Activated CD4-positive, alpha-beta T cell treated with anti-CD3 and anti-CD28 coated beads, Interleukin-2, amount 10 ng/mL, durations not matched to agents 7 days and 5 days (primary cell): ENCODE data around the gene ACIN1. TPM values are rescaled to one million over a fixed set of nuclear protein-coding genes. Genes with fewer than 3 reads are reported as not detected.
"Not testable (repeated sequence)": the region's sequence is repeated elsewhere in the genome, so short reads cannot be mapped to it uniquely, and the experiment has no call there.

Experiments
- CTCF ChIA-PET: fragments of 350-600 bp; sonication (Branson Sonifier 250); formaldehyde crosslinking; loops from one replicate; lab custom pipeline; 2021; ENCODE audit warnings: antibody characterized with exemption; lab: Charles Lee
- POLR2A ChIA-PET: fragments of 350-600 bp; sonication (Branson Sonifier 250); formaldehyde crosslinking; loops from one replicate; lab custom pipeline; 2021; ENCODE audit warnings: antibody characterized with exemption; lab: Charles Lee
- DNase-seq: peaks from one replicate; pipeline ENCODE4 v3.0.0-alpha.2; 2020
- H3K27ac Mint-ChIP-seq: one replicate; pipeline ENCODE4 v1.8.0; 2021; ENCODE audit warnings: mild to moderate bottlenecking, moderate library complexity, mixed read lengths
- H3K27me3 Mint-ChIP-seq: one replicate; pipeline ENCODE4 v1.8.0; 2021; ENCODE audit warnings: mixed read lengths
- H3K36me3 Mint-ChIP-seq: one replicate; pipeline ENCODE4 v1.8.0; 2021; ENCODE audit warnings: low read depth, mixed read lengths
- H3K4me1 Mint-ChIP-seq: one replicate; pipeline ENCODE4 v1.8.0; 2021; ENCODE audit warnings: mixed read lengths
- H3K4me3 Mint-ChIP-seq: one replicate; pipeline ENCODE4 v1.8.0; 2021; ENCODE audit warnings: mild to moderate bottlenecking, moderate library complexity, mixed read lengths
- H3K9me3 Mint-ChIP-seq: one replicate; pipeline ENCODE4 v1.8.0; 2021; ENCODE audit warnings: mixed read lengths
- total RNA-seq, 2 experiments: library from RNA; stranded (reverse); gene quantifications; one replicate each; pipeline ENCODE4 v1.2.3, GENCODE V29; 2021

The ACIN1 gene
- total RNA-seq, 2 experiments from 2014 or later = 202 to 221 TPM

- Mint-ChIP-seq H3K27me3 (no peaks in the 10 kb centered on the region), H3K36me3 (no peaks in the 10 kb centered on the region), H3K4me3 (no peak overlapping the region), H3K27ac (no peak overlapping the region), H3K9me3 (no peaks in the 10 kb centered on the region), H3K4me1 (peaks cover 11% of the 10 kb centered on the region)
- ChIA-PET CTCF (interaction anchor here (0.8 to 5.5 kb wide), 3 partner anchors 8 to 56 kb away, joined by 3 to 31 read pairs (median 5); no protein-coding TSS in a partner anchor), POLR2A (no interaction called here)
- DNase-seq = no peak
These were observed 17.6 kb upstream of the ACIN1 start for GRCh38 chr14:23112359-23113178.

GRCh38 chr14:23110579-23111365 lies 15.8 kb upstream of the ACIN1 start:
- ChIA-PET CTCF (interaction anchor here (2.3 to 5.5 kb wide), 2 partner anchors 10 kb away, joined by 6 to 31 read pairs; no protein-coding TSS in a partner anchor), POLR2A (no interaction called here)
- no peak overlapping the region for H3K4me3 Mint-ChIP-seq
- no peaks in the 10 kb centered on the region for H3K36me3 Mint-ChIP-seq
- no peaks in the 10 kb centered on the region for H3K9me3 Mint-ChIP-seq
- H3K27ac Mint-ChIP-seq = no peak overlapping the region
- no peak for DNase-seq
- peaks cover 13% of the 10 kb centered on the region for H3K4me1 Mint-ChIP-seq
- H3K27me3 Mint-ChIP-seq = no peaks in the 10 kb centered on the region

GRCh38 chr14:23109769-23110168 lies 14.8 kb upstream of the ACIN1 start:
- Mint-ChIP-seq H3K4me3 (no peak overlapping the region), H3K4me1 (peaks cover 9% of the 10 kb centered on the region), H3K36me3 (no peaks in the 10 kb centered on the region), H3K27me3 (no peaks in the 10 kb centered on the region), H3K9me3 (no peaks in the 10 kb centered on the region), H3K27ac (no peak overlapping the region)
- no peak for DNase-seq
- ChIA-PET POLR2A (no interaction called here), CTCF (interaction anchor here (2.3 to 5.5 kb wide), 2 partner anchors 9 to 11 kb away, joined by 6 to 31 read pairs; no protein-coding TSS in a partner anchor)

GRCh38 chr14:23108169-23108568 lies 13.2 kb upstream of the ACIN1 start:
- H3K36me3 Mint-ChIP-seq, H3K4me3 Mint-ChIP-seq, H3K27ac Mint-ChIP-seq, H3K9me3 Mint-ChIP-seq, H3K27me3 Mint-ChIP-seq, POLR2A ChIA-PET, H3K4me1 Mint-ChIP-seq, DNase-seq: not testable (repeated sequence)
- CTCF ChIA-PET = interaction anchor here (0.7 to 5.5 kb wide), 2 partner anchors 13 to 37 kb away, joined by 4 to 31 read pairs; no protein-coding TSS in a partner anchor

- H3K36me3 Mint-ChIP-seq, CTCF ChIA-PET, H3K9me3 Mint-ChIP-seq, H3K4me1 Mint-ChIP-seq, H3K4me3 Mint-ChIP-seq, H3K27ac Mint-ChIP-seq, H3K27me3 Mint-ChIP-seq, POLR2A ChIA-PET, DNase-seq: not testable (repeated sequence)
These were observed 12.7 kb upstream of the ACIN1 start for GRCh38 chr14:23107620-23108019.

GRCh38 chr14:23106747-23107045 lies 11.8 kb upstream of the ACIN1 start:
- ChIA-PET POLR2A (no interaction called here), CTCF (no interaction called here)
- H3K4me3 Mint-ChIP-seq = no peak overlapping the region
- peaks cover 2% of the 10 kb centered on the region for H3K4me1 Mint-ChIP-seq
- no peaks in the 10 kb centered on the region for H3K27me3 Mint-ChIP-seq
- H3K9me3 Mint-ChIP-seq = no peaks in the 10 kb centered on the region
- no peak overlapping the region for H3K27ac Mint-ChIP-seq
- DNase-seq = no peak
- no peaks in the 10 kb centered on the region for H3K36me3 Mint-ChIP-seq

- Mint-ChIP-seq H3K4me3 (no peak overlapping the region), H3K27ac (no peak overlapping the region), H3K27me3 (no peaks in the 10 kb centered on the region), H3K36me3 (no peaks in the 10 kb centered on the region), H3K4me1 (peaks cover 2% of the 10 kb centered on the region), H3K9me3 (no peaks in the 10 kb centered on the region)
- CTCF ChIA-PET = interaction anchor here (1.5 kb wide), 1 partner anchor 15 kb away, joined by 4 read pairs; no protein-coding TSS in a partner anchor
- POLR2A ChIA-PET = no interaction called here
- no peak for DNase-seq
These were observed 10.4 kb upstream of the ACIN1 start for GRCh38 chr14:23105348-23105824.

GRCh38 chr14:23104591-23105347 lies 9.8 kb upstream of the ACIN1 start, which contains the start of gene CIROP:
TSS of gene CIROP (minus strand) at chr14:23104989. CDS start at chr14:23104920, 69 bp downstream.
- no peak within 1 kb of the TSS for H3K4me3 Mint-ChIP-seq
- no peaks in the 10 kb centered on the region for H3K9me3 Mint-ChIP-seq
- ChIA-PET CTCF (interaction anchor here (1.5 kb wide), 1 partner anchor 16 kb away, joined by 4 read pairs; no protein-coding TSS in a partner anchor), POLR2A (no interaction called here)
- no peaks in the 10 kb centered on the region for H3K36me3 Mint-ChIP-seq
- no peaks in the 10 kb centered on the region for H3K27me3 Mint-ChIP-seq
- peaks cover 2% of the 10 kb centered on the region for H3K4me1 Mint-ChIP-seq
- H3K27ac Mint-ChIP-seq = no peak within 1 kb of the TSS
- DNase-seq = no peak

- Mint-ChIP-seq H3K27ac (no peak overlapping the region), H3K9me3 (no peaks in the 10 kb centered on the region)
- POLR2A ChIA-PET = interaction anchor here (0.7 kb wide), 1 partner anchor 138 kb away, joined by 3 read pairs; no protein-coding TSS in a partner anchor
These were observed 9.2 kb upstream of the ACIN1 start for GRCh38 chr14:23104070-23104590.

GRCh38 chr14:23103581-23103980 lies 8.6 kb upstream of the ACIN1 start:
- Mint-ChIP-seq H3K27ac (no peak overlapping the region), H3K9me3 (no peaks in the 10 kb centered on the region), H3K4me3 (no peak overlapping the region), H3K27me3 (no peaks in the 10 kb centered on the region), H3K4me1 (peaks cover 2% of the 10 kb centered on the region), H3K36me3 (peaks cover 4% of the 10 kb centered on the region)
- no peak for DNase-seq
- ChIA-PET CTCF (interaction anchor here (0.6 to 3.2 kb wide), 3 partner anchors 9 to 23 kb away, joined by 3 to 12 read pairs (median 4); partner anchors contain the start of genes ACIN1 and C14orf119), POLR2A (interaction anchor here (0.7 kb wide), 1 partner anchor 139 kb away, joined by 3 read pairs; no protein-coding TSS in a partner anchor)

More at GRCh38 chr14:23104070-23104590, 9.2 kb upstream of the ACIN1 start:
- peaks cover 2% of the 10 kb centered on the region for H3K36me3 Mint-ChIP-seq
- peaks cover 2% of the 10 kb centered on the region for H3K4me1 Mint-ChIP-seq
- H3K4me3 Mint-ChIP-seq = no peak overlapping the region
- DNase-seq = no peak
- CTCF ChIA-PET = interaction anchor here (1.5 to 3.2 kb wide), 2 partner anchors 16 to 17 kb away, joined by 4 to 12 read pairs; no protein-coding TSS in a partner anchor
- H3K27me3 Mint-ChIP-seq = no peaks in the 10 kb centered on the region

- peaks cover 11% of the 10 kb centered on the region for H3K36me3 Mint-ChIP-seq
- ChIA-PET CTCF (interaction anchor here (0.6 to 3.2 kb wide), 4 partner anchors 8 to 41 kb away, joined by 3 to 12 read pairs (median 4); partner anchors contain the start of genes ACIN1 and C14orf119), POLR2A (interaction anchor here (0.6 kb wide), 1 partner anchor 233 kb away, joined by 4 read pairs; no protein-coding TSS in a partner anchor)
- H3K4me3 Mint-ChIP-seq = no peak overlapping the region
- H3K27me3 Mint-ChIP-seq = no peaks in the 10 kb centered on the region
- no peak overlapping the region for H3K27ac Mint-ChIP-seq
- no peak for DNase-seq
- no peaks in the 10 kb centered on the region for H3K9me3 Mint-ChIP-seq
- H3K4me1 Mint-ChIP-seq = peaks cover 3% of the 10 kb centered on the region
These were observed 7.9 kb upstream of the ACIN1 start for GRCh38 chr14:23102801-23103200.
